ENCODE measurements around the gene DNAH2.

Gene DNAH2

DNA sequence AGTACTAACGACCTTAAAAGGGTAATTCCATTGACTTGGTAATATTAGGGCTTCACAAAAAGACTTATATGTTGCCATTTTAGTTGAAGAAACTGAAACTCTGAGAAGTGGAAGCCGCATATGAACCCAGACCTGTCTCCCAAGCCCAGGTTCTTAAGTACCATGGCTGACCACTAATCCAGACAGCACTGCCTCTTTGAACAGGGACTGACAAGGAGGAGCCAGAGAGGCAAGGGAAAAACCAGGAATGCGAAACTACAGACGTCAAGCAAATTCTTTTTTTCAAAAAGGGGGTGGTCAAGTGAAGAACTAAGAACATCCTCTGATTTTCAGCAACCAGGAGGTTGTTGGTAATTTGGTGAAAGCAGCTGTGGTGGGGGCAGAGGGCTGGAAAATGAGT is 155.5 kb downstream of the DNAH2 start:
- no peak for DNase-seq (ENCODE audit: low read depth in 2 of 2)

DNA sequence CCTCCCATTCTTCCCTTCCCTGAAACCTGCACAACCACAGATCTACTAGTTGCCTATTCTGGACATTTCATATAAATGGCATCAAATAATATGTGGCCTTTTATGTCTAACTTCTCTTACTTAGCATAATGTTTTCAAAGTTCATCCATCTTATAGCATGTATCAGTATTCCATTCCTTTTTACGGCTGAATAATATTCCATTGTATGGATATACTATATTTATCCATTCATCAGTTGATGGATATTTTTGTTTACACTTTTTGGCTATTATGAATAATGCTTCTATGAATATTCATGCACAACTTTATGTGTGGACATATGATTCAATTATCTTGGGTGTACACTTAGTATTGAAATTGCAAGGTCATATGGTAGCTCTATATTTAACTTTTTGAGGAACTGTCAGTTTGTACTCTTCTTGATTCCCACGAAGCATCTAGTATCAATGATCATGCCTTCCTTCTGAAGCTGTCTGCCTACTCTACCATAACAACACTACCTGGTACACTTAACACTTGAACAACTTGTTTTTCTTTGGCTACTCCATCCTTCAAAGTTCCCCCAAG is 158.3 kb downstream of the DNAH2 start:
- DNase-seq (ENCODE audit: low read depth in 2 of 2) = no peak

DNA sequence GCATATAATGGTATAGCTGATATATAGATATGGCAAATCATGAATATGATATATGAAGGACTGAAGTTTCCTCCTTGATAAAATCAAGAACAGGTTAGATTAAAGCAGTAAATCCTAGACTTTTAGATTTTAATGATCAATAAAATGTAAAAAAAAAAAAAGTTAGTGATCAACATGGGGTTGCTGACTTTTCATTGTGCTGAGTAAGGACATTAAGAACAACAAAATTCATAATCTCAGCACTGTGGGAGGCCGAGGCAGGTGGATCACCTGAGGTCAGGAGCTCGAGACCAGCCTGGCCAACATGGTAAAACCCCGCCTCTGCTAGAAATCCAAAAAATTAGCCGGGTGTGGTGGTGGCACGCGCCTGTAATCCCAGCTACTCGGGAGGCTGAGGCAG is 160.7 kb downstream of the DNAH2 start:
- no peak for DNase-seq (ENCODE audit: low read depth in 2 of 2)

DNA sequence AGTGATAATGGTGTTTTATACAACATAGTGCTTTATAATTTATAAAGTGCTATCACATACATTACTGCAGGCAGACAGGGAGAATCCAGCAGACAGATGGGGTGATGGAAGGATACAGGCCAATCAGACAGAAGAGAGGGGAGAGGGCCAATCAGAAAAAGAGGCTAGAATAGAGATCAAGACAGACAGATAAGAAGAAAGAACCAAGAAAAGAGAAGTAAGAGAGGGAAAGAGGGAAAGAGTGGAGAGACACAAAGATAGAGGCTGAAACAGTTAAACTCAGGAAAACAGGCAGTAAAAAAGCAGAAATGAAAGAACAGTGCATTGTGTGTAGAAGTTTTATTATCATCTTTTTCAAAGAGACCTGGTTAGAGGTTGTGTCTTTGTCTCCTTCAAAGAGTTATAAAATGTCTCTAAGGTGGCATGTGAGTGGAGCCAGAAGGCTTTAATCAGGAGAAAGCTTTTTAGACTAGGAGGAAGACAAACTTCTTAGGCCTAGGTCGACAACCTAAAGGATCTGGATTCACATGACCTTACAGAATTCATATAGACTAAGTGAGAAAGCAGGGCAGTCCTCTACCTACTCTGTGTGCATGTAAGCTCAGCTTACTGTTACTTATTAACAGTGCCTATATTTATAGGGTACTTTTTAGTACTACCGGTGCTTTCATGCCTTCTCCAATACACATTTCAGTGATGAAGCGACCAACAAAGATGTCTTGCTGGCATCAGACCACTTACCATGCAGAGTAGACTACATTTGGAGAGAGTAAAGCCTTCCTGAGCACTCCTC is 162.7 kb downstream of the DNAH2 start:
- DNase-seq (ENCODE audit: low read depth in 2 of 2) = no peak

DNA sequence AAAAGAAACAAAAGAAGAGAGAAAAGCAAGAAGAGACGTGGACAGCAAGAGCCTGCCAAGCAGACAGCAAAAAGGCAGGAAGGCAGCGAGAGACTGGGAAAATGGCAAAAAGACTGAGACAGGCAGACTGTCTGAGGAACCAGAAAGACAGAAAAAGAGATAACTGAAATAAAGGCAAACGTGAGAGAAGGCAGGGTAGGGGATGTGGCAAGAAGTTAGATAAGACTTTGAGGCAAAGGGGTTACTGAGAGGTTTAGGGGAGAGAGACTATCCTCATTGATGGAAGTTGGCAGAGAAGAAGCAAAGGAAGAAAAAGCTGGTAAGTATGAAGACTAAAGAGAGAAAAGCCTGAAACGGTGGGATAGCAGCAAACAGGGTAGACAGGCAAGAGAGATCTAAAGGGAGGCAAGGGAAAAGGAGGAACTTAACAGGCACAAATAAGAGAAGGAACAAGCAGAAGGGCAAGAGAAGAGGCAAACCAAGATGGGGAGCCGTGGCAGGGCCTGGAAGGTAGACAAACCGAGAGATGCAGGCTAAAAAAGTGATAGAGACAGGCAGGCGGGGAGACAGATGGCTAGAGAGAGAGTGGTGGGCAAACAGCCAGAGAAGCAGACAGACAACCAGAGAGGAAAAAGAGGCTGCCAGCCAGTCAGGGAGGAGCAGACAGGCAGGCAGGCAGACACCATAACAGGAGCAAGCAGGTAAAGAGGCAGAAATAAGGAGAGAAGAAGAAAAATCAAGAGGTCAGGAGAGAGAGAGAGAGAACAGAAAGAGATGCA is 163.9 kb downstream of the DNAH2 start:
- no peak for DNase-seq (ENCODE audit: low read depth in 2 of 2)

- no peak for DNase-seq (ENCODE audit: low read depth in 2 of 2)
Observed at GRCh38 chr17:7882068-7882467, 164.5 kb downstream of the DNAH2 start.

DNA sequence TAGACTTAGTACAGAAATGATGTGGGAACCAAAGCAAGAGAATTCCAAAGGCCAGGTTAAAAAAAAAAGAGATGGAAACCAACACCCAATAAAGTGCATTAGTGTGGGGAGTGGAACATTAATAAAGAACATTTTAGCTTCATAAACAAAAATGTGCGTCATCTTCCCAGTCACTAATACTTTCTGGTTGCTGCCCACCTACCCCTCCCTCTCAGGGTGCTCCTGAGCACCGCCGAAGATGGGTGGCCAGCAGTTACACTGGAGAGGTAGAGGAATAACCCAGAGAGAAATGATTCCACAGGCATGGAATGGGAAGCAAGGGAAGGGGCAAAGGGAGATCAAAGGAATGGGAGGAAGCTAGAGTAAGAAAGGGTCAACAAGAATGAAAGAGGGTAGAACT is 165.1 kb downstream of the DNAH2 start:
- no peak for DNase-seq (ENCODE audit: low read depth in 2 of 2)

Data from activated CD8-positive, alpha-beta memory T cell treated with anti-CD3 and anti-CD28 coated beads for 4 hours (primary cell).